Measurements from ENCODE around the gene COMMD9.

Gene COMMD9

DNA sequence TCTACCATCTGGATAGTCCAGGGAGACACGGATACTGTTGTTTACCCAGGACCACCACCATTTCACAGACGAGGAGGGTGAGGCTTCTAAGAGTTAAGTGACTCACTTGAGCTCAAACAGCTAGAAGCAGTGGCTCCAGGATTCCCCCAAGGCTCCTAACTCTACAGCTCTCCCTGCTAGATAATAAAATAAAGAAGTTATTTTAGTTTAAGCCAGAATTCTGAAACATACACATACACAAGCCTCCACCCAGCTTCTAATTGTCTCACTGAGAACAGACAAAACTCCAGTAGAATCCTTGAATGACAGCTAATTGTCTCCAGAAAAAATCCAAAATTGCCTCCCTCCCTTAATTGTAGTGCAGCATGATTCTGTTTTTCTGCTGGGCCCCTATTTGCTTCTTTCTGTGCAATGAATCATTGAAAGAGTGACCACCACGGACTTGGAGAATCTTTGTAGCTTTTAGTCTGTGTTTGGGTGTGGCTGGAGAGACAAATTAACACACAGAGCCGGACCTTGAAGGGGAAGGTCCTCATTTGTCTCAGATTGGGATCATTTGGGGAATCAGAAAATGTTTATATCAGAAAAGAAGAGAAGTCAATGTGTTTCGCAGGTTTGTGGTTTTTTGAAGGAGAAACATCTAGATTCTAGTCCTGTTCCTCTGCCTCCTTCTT lies 64.9 kb downstream of the COMMD9 start:
- DNase-seq (ENCODE audit: low read depth in 2 of 2) = no peak

GRCh38 chr11:36222831-36223635 lies 66.2 kb downstream of the COMMD9 start:
- no peak for DNase-seq (ENCODE audit: low read depth in 2 of 2)

Measured in fibroblast of skin of left quadriceps (primary cell).